Loucy (cell line): ENCODE measurements around the gene PCK1.

ENCODE experiments used
- H2AFZ ChIP-seq: fragments of 200-600 bp; sonication (generic); 2 replicates; pipeline ENCODE4 v1.6.0; 2016; ENCODE audit warnings: antibody characterized with exemption, mild to moderate bottlenecking, low read length, moderate library complexity
- H3F3A ChIP-seq: fragments of 200-600 bp; 2 replicates; pipeline ENCODE4 v1.6.0; 2016; ENCODE audit warnings: antibody characterized with exemption, low read depth, mild to moderate bottlenecking
- H3K27me3 ChIP-seq: fragments of 200-600 bp; sonication (generic); 2 replicates; pipeline ENCODE4 v1.6.1; 2014; ENCODE audit warnings: low read length, mild to moderate bottlenecking; ENCODE audit not compliant: insufficient read depth, poor library complexity, severe bottlenecking
- H3K36me3 ChIP-seq: fragments of 200-600 bp; sonication (generic); 2 replicates; pipeline ENCODE4 v1.6.1; 2016; ENCODE audit warnings: low read length; ENCODE audit not compliant: insufficient read depth
- H3K4me1 ChIP-seq: fragments of 200-600 bp; sonication (generic); 2 replicates; pipeline ENCODE4 v1.5.1; 2014; ENCODE audit warnings: low read length, mild to moderate bottlenecking; ENCODE audit not compliant: insufficient read depth, poor library complexity, severe bottlenecking
- H3K4me2 ChIP-seq: fragments of 200-600 bp; sonication (generic); 2 replicates; pipeline ENCODE4 v1.6.0; 2014; ENCODE audit warnings: antibody characterized with exemption, low read length, low read depth, mild to moderate bottlenecking; ENCODE audit not compliant: poor library complexity, severe bottlenecking
- H3K4me3 ChIP-seq: fragments of 200-600 bp; sonication (generic); 2 replicates; pipeline ENCODE4 v1.5.1; 2014; ENCODE audit warnings: low read length, mild to moderate bottlenecking, mixed read lengths; ENCODE audit not compliant: poor library complexity, severe bottlenecking
- H3K79me2 ChIP-seq: fragments of 200-600 bp; sonication (generic); 2 replicates; pipeline ENCODE4 v1.6.1; 2014; ENCODE audit warnings: low read length; ENCODE audit not compliant: insufficient read depth
- H3K9ac ChIP-seq: fragments of 200-600 bp; sonication (generic); 2 replicates; pipeline ENCODE4 v1.6.0; 2014; ENCODE audit warnings: mild to moderate bottlenecking, low read depth, low read length, moderate library complexity; ENCODE audit not compliant: poor library complexity, severe bottlenecking
- H3K9me2 ChIP-seq: fragments of 200-600 bp; sonication (generic); replicated peaks from 2 replicates; pipeline ENCODE4 v1.6.1; 2016; ENCODE audit warnings: low read depth, low read length, mixed read lengths
- H3K9me3 ChIP-seq: fragments of 200-600 bp; sonication (generic); 2 replicates; pipeline ENCODE4 v1.6.1; 2014; ENCODE audit warnings: mild to moderate bottlenecking, antibody characterized with exemption, low read length, low read depth; ENCODE audit not compliant: insufficient read depth
- H4K20me1 ChIP-seq: fragments of 200-600 bp; sonication (generic); 2 replicates; pipeline ENCODE4 v1.6.0; 2014; ENCODE audit warnings: antibody characterized with exemption, low read length, mild to moderate bottlenecking; ENCODE audit not compliant: insufficient read depth, poor library complexity, severe bottlenecking
- CTCF ChIP-seq: fragments of 200-600 bp; sonication (generic); conservative IDR thresholded peaks from 2 replicates; pipeline ENCODE4 v1.5.1; 2014; ENCODE audit warnings: mild to moderate bottlenecking, antibody characterized with exemption, low read length
- EZH2phosphoT487 ChIP-seq: fragments of 200-600 bp; IDR thresholded peaks from 2 replicates; pipeline ENCODE4 v1.6.1; 2018; ENCODE audit warnings: antibody characterized with exemption, mild to moderate bottlenecking, moderate library complexity, borderline replicate concordance

Gene PCK1

GRCh38 chr20:57590485-57591288 lies 29.8 kb downstream of the PCK1 start:
- no peak for TF ChIP-seq CTCF
- no peak for TF ChIP-seq EZH2phosphoT487
- H3K4me1 ChIP-seq: no peaks in the 10 kb centered on the region
- H3F3A ChIP-seq: no peaks in the 10 kb centered on the region
- H3K9me3 ChIP-seq: no peaks in the 10 kb centered on the region
- no peak overlapping the region for H3K9ac ChIP-seq
- no peaks in the 10 kb centered on the region for H3K9me2 ChIP-seq
- H2AFZ ChIP-seq: no peak overlapping the region
- no peak overlapping the region for H3K4me3 ChIP-seq
- H4K20me1 ChIP-seq: no peaks in the 10 kb centered on the region
- H3K27me3 ChIP-seq: no peaks in the 10 kb centered on the region
- no peak overlapping the region for H3K4me2 ChIP-seq
- no peaks in the 10 kb centered on the region for H3K36me3 ChIP-seq
- no peaks in the 10 kb centered on the region for H3K79me2 ChIP-seq

DNA sequence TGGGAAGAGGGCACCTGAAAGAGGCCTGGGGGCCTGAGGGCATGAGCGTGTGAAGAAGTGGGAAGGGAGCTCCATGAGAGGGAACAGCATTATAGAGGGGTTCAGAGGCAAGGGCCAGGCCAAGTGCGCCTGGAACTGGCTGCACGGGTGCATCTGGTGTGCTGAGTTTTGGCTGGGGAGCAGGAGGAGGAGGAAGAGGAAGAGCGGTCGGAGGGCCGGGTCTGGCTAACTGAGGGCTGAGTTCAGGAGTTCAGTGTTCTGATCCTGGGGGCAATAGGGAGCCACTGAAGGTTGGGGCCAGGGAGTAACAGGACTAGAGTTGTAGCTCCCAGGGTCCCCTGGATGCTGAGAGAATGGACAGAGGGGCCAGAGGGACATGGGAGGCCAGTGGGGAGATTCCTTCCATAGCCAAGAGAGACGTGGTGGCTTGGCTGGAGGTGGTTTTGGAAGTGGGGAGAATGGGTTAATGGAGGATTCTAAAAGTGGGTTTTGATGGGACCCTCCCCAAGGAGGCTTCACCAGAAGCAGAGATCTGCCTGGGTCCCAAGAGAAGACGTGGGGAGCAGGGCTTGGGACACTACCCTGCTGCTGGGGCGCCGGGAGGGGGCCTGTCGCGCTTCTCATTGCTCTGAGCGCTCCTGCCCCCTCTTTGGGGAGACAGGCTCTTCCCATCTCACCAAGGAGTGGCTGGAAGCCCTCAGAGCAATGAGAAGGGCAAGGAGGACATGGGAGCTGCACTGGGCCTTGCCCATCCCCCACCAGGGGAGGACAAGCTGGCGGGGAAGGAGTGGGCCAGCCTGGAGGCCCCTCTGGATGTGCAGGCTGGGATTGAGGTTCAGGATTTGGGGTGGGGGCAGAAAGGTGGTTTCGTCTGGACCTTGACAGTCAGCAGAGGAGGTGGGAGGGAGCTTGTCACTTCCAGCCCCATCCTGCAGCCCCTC lies 30.6 kb downstream of the PCK1 start:
- no peak overlapping the region for H3K9ac ChIP-seq
- no peaks in the 10 kb centered on the region for H3F3A ChIP-seq
- no peaks in the 10 kb centered on the region for H3K4me1 ChIP-seq
- no peaks in the 10 kb centered on the region for H3K9me3 ChIP-seq
- no peaks in the 10 kb centered on the region for H3K79me2 ChIP-seq
- H3K9me2 ChIP-seq: no peaks in the 10 kb centered on the region
- no peaks in the 10 kb centered on the region for H3K27me3 ChIP-seq
- no peaks in the 10 kb centered on the region for H4K20me1 ChIP-seq
- no peak overlapping the region for H2AFZ ChIP-seq
- no peaks in the 10 kb centered on the region for H3K36me3 ChIP-seq
- TF ChIP-seq EZH2phosphoT487: no peak
- TF ChIP-seq CTCF: no peak
- H3K4me3 ChIP-seq: no peak overlapping the region
- H3K4me2 ChIP-seq: no peak overlapping the region

DNA sequence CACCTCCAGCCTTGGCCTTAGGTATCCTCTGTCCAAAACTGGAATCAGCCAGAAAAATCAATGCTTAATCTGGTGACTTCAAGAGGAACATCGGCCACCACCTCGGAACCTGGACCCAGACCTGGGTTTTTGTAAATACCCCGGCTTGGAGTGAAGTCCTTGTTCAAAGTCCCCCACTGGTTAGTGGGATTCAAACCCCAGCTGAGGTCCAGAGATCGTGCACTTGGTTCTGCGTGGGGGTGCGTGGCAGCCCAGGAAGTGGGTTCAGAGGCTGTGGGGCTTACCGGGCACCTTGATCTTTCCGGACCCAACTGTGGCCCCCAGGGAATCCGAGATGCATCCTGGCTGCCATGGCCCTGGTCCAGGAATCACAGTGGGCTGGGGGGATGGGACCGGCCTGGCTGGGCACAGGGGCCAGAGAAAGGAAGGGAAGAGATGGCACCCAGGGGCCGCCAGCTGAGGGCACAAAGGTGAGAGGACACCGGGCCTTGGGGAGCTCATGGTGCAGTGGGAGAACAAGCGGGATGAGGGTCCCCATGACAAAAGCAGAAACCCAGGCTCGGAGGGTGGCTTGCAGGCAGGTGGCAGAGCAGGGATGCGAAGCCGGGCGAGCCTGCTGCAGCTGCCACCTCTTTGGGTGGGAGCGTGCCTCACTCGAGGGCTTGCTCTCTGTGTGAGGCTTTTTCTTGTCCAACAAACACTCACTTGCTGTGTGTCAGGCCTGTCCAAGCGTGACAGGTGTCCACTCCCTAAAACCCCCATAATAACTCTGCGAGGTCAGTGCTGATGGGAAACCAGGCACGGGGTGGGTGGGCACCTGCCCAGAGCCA lies 31.6 kb downstream of the PCK1 start:
- no peaks in the 10 kb centered on the region for H4K20me1 ChIP-seq
- no peak overlapping the region for H3K9ac ChIP-seq
- no peaks in the 10 kb centered on the region for H3K36me3 ChIP-seq
- H3K4me2 ChIP-seq: no peak overlapping the region
- H3K9me3 ChIP-seq: no peaks in the 10 kb centered on the region
- H3K4me3 ChIP-seq: no peak overlapping the region
- H3K79me2 ChIP-seq: no peaks in the 10 kb centered on the region
- no peaks in the 10 kb centered on the region for H3K9me2 ChIP-seq
- H3K27me3 ChIP-seq: no peaks in the 10 kb centered on the region
- H3K4me1 ChIP-seq: no peaks in the 10 kb centered on the region
- H3F3A ChIP-seq: no peaks in the 10 kb centered on the region
- TF ChIP-seq EZH2phosphoT487 (no peak), CTCF (no peak)
- H2AFZ ChIP-seq: no peak overlapping the region
